Measurements from ENCODE around the gene PRSS33.

PRSS33 gene

GRCh38 chr16:2762711-2763110 is 24.6 kb downstream of the PRSS33 start:
- TF ChIP-seq YY1 (IDR thresholded peaks at IDR 0.05; ENCODE audit: insufficient read depth, insufficient read length) (no peak), SUZ12 (IDR thresholded peaks at IDR 0.05; ENCODE audit: extremely low read depth, insufficient read depth, insufficient read length) (no peak)
- Histone ChIP-seq H3K9me3 (ENCODE audit: insufficient read depth, low read length) (peaks cover 16% of the 10 kb centered on the region; the same call in 1 of the 2 replicates), H3K4me3 (ENCODE audit: insufficient read length, low read depth) (no peak overlapping the region), H3K4me1 (ENCODE audit: insufficient read depth, insufficient read length) (peaks cover 12% of the 10 kb centered on the region), H3K27me3 (ENCODE audit: insufficient read depth, insufficient read length) (no peaks in the 10 kb centered on the region), H3K9ac (ENCODE audit: insufficient read length, low read depth) (no peak overlapping the region), H3K36me3 (ENCODE audit: insufficient read depth, insufficient read length, low read length) (peaks cover 100% of the 10 kb centered on the region)
- DNase-seq (ENCODE audit: low read depth, low spot score) = no peak

DNA sequence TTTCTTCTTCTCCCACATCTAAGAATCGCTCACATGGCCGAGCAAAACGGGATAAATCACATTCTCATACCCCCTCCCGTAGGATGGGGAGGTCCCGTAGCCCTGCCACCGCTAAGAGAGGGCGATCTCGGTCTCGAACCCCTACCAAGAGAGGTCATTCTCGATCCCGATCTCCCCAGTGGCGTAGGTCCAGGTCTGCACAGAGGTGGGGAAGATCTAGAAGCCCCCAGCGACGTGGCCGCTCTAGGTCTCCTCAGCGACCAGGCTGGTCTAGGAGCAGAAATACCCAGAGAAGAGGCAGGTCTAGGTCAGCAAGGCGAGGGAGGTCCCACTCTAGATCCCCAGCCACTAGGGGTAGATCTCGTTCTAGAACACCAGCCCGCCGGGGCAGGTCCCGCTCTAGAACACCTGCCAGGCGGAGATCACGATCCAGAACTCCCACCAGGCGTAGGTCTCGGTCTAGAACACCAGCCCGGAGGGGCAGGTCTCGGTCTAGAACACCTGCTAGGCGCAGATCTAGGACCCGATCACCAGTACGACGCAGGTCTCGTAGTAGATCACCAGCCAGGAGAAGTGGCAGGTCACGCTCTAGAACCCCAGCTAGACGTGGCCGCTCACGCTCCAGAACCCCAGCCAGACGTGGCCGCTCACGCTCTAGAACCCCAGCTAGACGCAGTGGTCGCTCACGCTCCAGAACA is 25.3 kb downstream of the PRSS33 start:
- DNase-seq (ENCODE audit: low read depth, low spot score) = no peak
- Histone ChIP-seq H3K4me3 (ENCODE audit: insufficient read length, low read depth) (no peak overlapping the region), H3K4me1 (ENCODE audit: insufficient read depth, insufficient read length) (peaks cover 6% of the 10 kb centered on the region), H3K9ac (ENCODE audit: insufficient read length, low read depth) (no peak overlapping the region), H3K9me3 (ENCODE audit: insufficient read depth, low read length) (peaks cover 16% of the 10 kb centered on the region; the same call in 1 of the 2 replicates), H3K36me3 (ENCODE audit: insufficient read depth, insufficient read length, low read length) (peaks cover 100% of the 10 kb centered on the region), H3K27me3 (ENCODE audit: insufficient read depth, insufficient read length) (no peaks in the 10 kb centered on the region)
- TF ChIP-seq SUZ12 (IDR thresholded peaks at IDR 0.05; ENCODE audit: extremely low read depth, insufficient read depth, insufficient read length) (no peak), YY1 (IDR thresholded peaks at IDR 0.05; ENCODE audit: insufficient read depth, insufficient read length) (no peak), ZNF274 (IDR thresholded peaks at IDR 0.05; ENCODE audit: low read depth, low read length) (no peak)

GRCh38 chr16:2761472-2761871 is 25.9 kb downstream of the PRSS33 start:
- Histone ChIP-seq H3K4me3 (ENCODE audit: insufficient read length, low read depth) (no peak overlapping the region), H3K36me3 (ENCODE audit: insufficient read depth, insufficient read length, low read length) (peaks cover 100% of the 10 kb centered on the region), H3K27me3 (ENCODE audit: insufficient read depth, insufficient read length) (no peaks in the 10 kb centered on the region), H3K9me3 (ENCODE audit: insufficient read depth, low read length) (peaks cover 16% of the 10 kb centered on the region; the same call in 1 of the 2 replicates), H3K9ac (ENCODE audit: insufficient read length, low read depth) (no peak overlapping the region), H3K4me1 (ENCODE audit: insufficient read depth, insufficient read length) (peaks cover 2% of the 10 kb centered on the region)
- no peak for TF ChIP-seq ZNF274 (IDR thresholded peaks at IDR 0.05; ENCODE audit: low read depth, low read length)
- TF ChIP-seq SUZ12 (IDR thresholded peaks at IDR 0.05; ENCODE audit: extremely low read depth, insufficient read depth, insufficient read length) = no peak
- TF ChIP-seq YY1 (IDR thresholded peaks at IDR 0.05; ENCODE audit: insufficient read depth, insufficient read length) = no peak
- DNase-seq (ENCODE audit: low read depth, low spot score) = no peak

- Histone ChIP-seq H3K9ac (ENCODE audit: insufficient read length, low read depth) (no peak overlapping the region), H3K27me3 (ENCODE audit: insufficient read depth, insufficient read length) (no peaks in the 10 kb centered on the region), H3K4me1 (ENCODE audit: insufficient read depth, insufficient read length) (peaks cover 8% of the 10 kb centered on the region), H3K36me3 (ENCODE audit: insufficient read depth, insufficient read length, low read length) (peaks cover 89% of the 10 kb centered on the region), H3K9me3 (ENCODE audit: insufficient read depth, low read length) (peaks cover 13% of the 10 kb centered on the region; the same call in 1 of the 2 replicates), H3K4me3 (ENCODE audit: insufficient read length, low read depth) (no peak overlapping the region)
- TF ChIP-seq ZNF274 (IDR thresholded peaks at IDR 0.05; ENCODE audit: low read depth, low read length) = no peak
- no peak for TF ChIP-seq YY1 (IDR thresholded peaks at IDR 0.05; ENCODE audit: insufficient read depth, insufficient read length)
- no peak for TF ChIP-seq SUZ12 (IDR thresholded peaks at IDR 0.05; ENCODE audit: extremely low read depth, insufficient read depth, insufficient read length)
- DNase-seq (ENCODE audit: low read depth, low spot score) = no peak
Measured at GRCh38 chr16:2757344-2757743, 30.0 kb downstream of the PRSS33 start.

GRCh38 chr16:2756288-2757015 is 30.9 kb downstream of the PRSS33 start:
- DNase-seq (ENCODE audit: low read depth, low spot score) = no peak
- H3K4me1 ChIP-seq (ENCODE audit: insufficient read depth, insufficient read length) = peaks cover 8% of the 10 kb centered on the region
- H3K9ac ChIP-seq (ENCODE audit: insufficient read length, low read depth) = peak overlapping the region; percentile 36
- no peak overlapping the region for H3K4me3 ChIP-seq (ENCODE audit: insufficient read length, low read depth)
- H3K9me3 ChIP-seq (ENCODE audit: insufficient read depth, low read length) = peaks cover 5% of the 10 kb centered on the region; the same call in 1 of the 2 replicates
- H3K36me3 ChIP-seq (ENCODE audit: insufficient read depth, insufficient read length, low read length) = peaks cover 80% of the 10 kb centered on the region
- no peak for TF ChIP-seq SUZ12 (IDR thresholded peaks at IDR 0.05; ENCODE audit: extremely low read depth, insufficient read depth, insufficient read length)
- TF ChIP-seq YY1 (IDR thresholded peaks at IDR 0.05; ENCODE audit: insufficient read depth, insufficient read length) = no peak
- no peak for TF ChIP-seq ZNF274 (IDR thresholded peaks at IDR 0.05; ENCODE audit: low read depth, low read length)
- H3K27me3 ChIP-seq (ENCODE audit: insufficient read depth, insufficient read length) = no peaks in the 10 kb centered on the region

DNA sequence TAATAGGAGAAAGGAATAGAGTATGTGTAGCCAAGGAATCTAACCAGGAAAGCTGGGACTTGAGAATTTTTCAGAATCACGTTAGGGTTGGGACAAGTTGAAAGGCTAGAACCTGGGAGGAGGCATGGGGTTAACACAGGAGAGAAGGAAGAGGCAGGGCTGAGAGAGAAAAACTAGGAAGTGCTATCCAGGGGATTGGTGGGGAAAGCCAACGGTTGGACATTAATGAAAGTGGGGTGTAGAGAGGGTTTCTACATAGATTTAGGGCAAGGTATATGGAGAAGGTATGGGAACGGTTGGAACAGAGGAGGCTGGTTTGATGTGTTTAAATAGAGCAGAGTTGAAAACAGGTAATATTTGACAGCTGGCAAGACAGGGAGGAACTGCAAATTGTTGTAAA is 32.2 kb downstream of the PRSS33 start:
- no peak for TF ChIP-seq SUZ12 (IDR thresholded peaks at IDR 0.05; ENCODE audit: extremely low read depth, insufficient read depth, insufficient read length)
- H3K9ac ChIP-seq (ENCODE audit: insufficient read length, low read depth) = peak overlapping the region; percentile 27
- H3K27me3 ChIP-seq (ENCODE audit: insufficient read depth, insufficient read length) = no peaks in the 10 kb centered on the region
- H3K36me3 ChIP-seq (ENCODE audit: insufficient read depth, insufficient read length, low read length) = peaks cover 67% of the 10 kb centered on the region
- peak overlapping the region; percentile 12 for H3K4me3 ChIP-seq (ENCODE audit: insufficient read length, low read depth)
- H3K9me3 ChIP-seq (ENCODE audit: insufficient read depth, low read length) = no peaks in the 10 kb centered on the region; the same call in 1 of the 2 replicates
- H3K4me1 ChIP-seq (ENCODE audit: insufficient read depth, insufficient read length) = peaks cover 8% of the 10 kb centered on the region
- no peak for DNase-seq (ENCODE audit: low read depth, low spot score)

- H3K9me3 ChIP-seq (ENCODE audit: insufficient read depth, low read length) = no peaks in the 10 kb centered on the region
- no peak for DNase-seq (ENCODE audit: low read depth, low spot score)
- no peaks in the 10 kb centered on the region for H3K27me3 ChIP-seq (ENCODE audit: insufficient read depth, insufficient read length)
- H3K4me1 ChIP-seq (ENCODE audit: insufficient read depth, insufficient read length) = peaks cover 8% of the 10 kb centered on the region
- peak overlapping the region; percentile 98 for H3K4me3 ChIP-seq (ENCODE audit: insufficient read length, low read depth)
- H3K36me3 ChIP-seq (ENCODE audit: insufficient read depth, insufficient read length, low read length) = peaks cover 67% of the 10 kb centered on the region
- TF ChIP-seq SUZ12 (IDR thresholded peaks at IDR 0.05; ENCODE audit: extremely low read depth, insufficient read depth, insufficient read length) (no peak), YY1 (IDR thresholded peaks at IDR 0.05; ENCODE audit: insufficient read depth, insufficient read length) (no peak), ZNF274 (IDR thresholded peaks at IDR 0.05; ENCODE audit: low read depth, low read length) (no peak)
- H3K9ac ChIP-seq (ENCODE audit: insufficient read length, low read depth) = peak overlapping the region; percentile 100
Measured at GRCh38 chr16:2753733-2754020, 33.7 kb downstream of the PRSS33 start.

All from NT2/D1 (cell line).